Neural cell (in vitro differentiated cells): ENCODE measurements around the gene CAPN14. TPM values are rescaled to one million over a fixed set of nuclear protein-coding genes. Genes with fewer than 3 reads are reported as not detected.

ENCODE experiments used
- H2AFZ ChIP-seq: fragments of 200-600, 300-800 bp; sonication (generic), shearing (Covaris generic); 2 replicates; pipeline ENCODE4 v1.6.0; 2014; ENCODE audit warnings: low read depth, mild to moderate bottlenecking, antibody characterized with exemption, low read length, moderate library complexity
- H3F3A ChIP-seq: fragments of 200-600 bp; shearing (Covaris generic); 2 replicates; pipeline ENCODE4 v1.6.1; 2016; ENCODE audit warnings: mild to moderate bottlenecking, moderate library complexity, mixed read lengths, antibody characterized with exemption, low read length; ENCODE audit not compliant: insufficient read depth, poor library complexity, severe bottlenecking
- H3K27ac ChIP-seq: fragments of 200-600, 300-800 bp; sonication (generic), shearing (Covaris generic); 2 replicates; pipeline ENCODE4 v1.5.1; 2014; ENCODE audit warnings: mild to moderate bottlenecking, low read length, moderate library complexity
- H3K27me3 ChIP-seq: fragments of 300-800, 200-600 bp; sonication (generic), shearing (Covaris generic); 2 replicates; pipeline ENCODE4 v1.6.0; 2014; ENCODE audit warnings: mild to moderate bottlenecking, low read depth, low read length, moderate library complexity; ENCODE audit not compliant: insufficient read depth
- H3K36me3 ChIP-seq: fragments of 300-800, 200-600 bp; sonication (generic), shearing (Covaris generic); 2 replicates; pipeline ENCODE4 v1.5.1; 2014; ENCODE audit warnings: mild to moderate bottlenecking, antibody characterized with exemption, low read length, moderate library complexity; ENCODE audit not compliant: insufficient read depth
- H3K4me2 ChIP-seq: fragments of 300-800, 200-600 bp; sonication (generic), shearing (Covaris generic); 2 replicates; pipeline ENCODE4 v1.6.0; 2014; ENCODE audit warnings: mild to moderate bottlenecking, low read length
- H3K4me3 ChIP-seq: fragments of 300-800, 200-600 bp; sonication (generic), shearing (Covaris generic); 2 replicates; pipeline ENCODE4 v1.5.1; 2014; ENCODE audit warnings: mild to moderate bottlenecking, low read length, moderate library complexity
- H3K79me2 ChIP-seq: fragments of 200-600 bp; shearing (Covaris generic); replicated peaks from 2 replicates; pipeline ENCODE4 v1.6.0; 2014; ENCODE audit warnings: mild to moderate bottlenecking, low read length, moderate library complexity; ENCODE audit not compliant: insufficient read depth
- H3K9ac ChIP-seq: fragments of 300-800, 200-600 bp; sonication (generic), shearing (Covaris generic); 2 replicates; pipeline ENCODE4 v1.6.1; 2016; ENCODE audit warnings: mild to moderate bottlenecking, low read length, mixed read lengths
- H3K9me2 ChIP-seq: fragments of 200-600 bp; shearing (Covaris generic); 2 replicates; pipeline ENCODE4 v1.6.1; 2016; ENCODE audit warnings: mild to moderate bottlenecking, low read length, mixed read lengths; ENCODE audit not compliant: insufficient read depth
- H3K9me3 ChIP-seq: fragments of 200-600, 300-800 bp; sonication (generic), shearing (Covaris generic); 2 replicates; pipeline ENCODE4 v1.6.1; 2016; ENCODE audit warnings: mild to moderate bottlenecking, mixed run types, low read length, moderate library complexity, mixed read lengths
- H4K20me1 ChIP-seq: fragments of 200-600 bp; shearing (Covaris generic); 2 replicates; pipeline ENCODE4 v1.6.1; 2016; ENCODE audit warnings: mild to moderate bottlenecking, mixed run types; ENCODE audit not compliant: insufficient read depth
- EP300 ChIP-seq: fragments of 450-650 bp; conservative IDR thresholded peaks from 2 replicates; pipeline ENCODE4 v1.6.1; 2014; ENCODE audit warnings: antibody characterized with exemption, mild to moderate bottlenecking, moderate library complexity; ENCODE audit not compliant: poor library complexity, severe bottlenecking
- EZH2 ChIP-seq: fragments of 200-600, 300-800 bp; shearing (Covaris generic), sonication (generic); IDR thresholded peaks from 2 replicates; pipeline ENCODE4 v1.6.1; 2014; ENCODE audit warnings: antibody characterized with exemption, low read length, borderline replicate concordance, mild to moderate bottlenecking; ENCODE audit not compliant: insufficient read depth, poor library complexity, severe bottlenecking
- MXI1 ChIP-seq: fragments of 450-650 bp; conservative IDR thresholded peaks from 2 replicates; pipeline ENCODE4 v1.6.1; 2014; ENCODE audit warnings: antibody characterized with exemption, mild to moderate bottlenecking; ENCODE audit not compliant: poor library complexity, severe bottlenecking
- POLR2AphosphoS5 ChIP-seq: IDR thresholded peaks from 2 replicates; pipeline ENCODE4 v1.6.1; 2012
- RAD21 ChIP-seq: fragments of 450-650 bp; conservative IDR thresholded peaks from 2 replicates; pipeline ENCODE4 v1.6.1; 2014; ENCODE audit warnings: antibody characterized with exemption, mild to moderate bottlenecking, moderate library complexity
- SMC3 ChIP-seq: fragments of 450-650 bp; conservative IDR thresholded peaks from 2 replicates; pipeline ENCODE4 v1.6.1; 2014; ENCODE audit warnings: antibody characterized with exemption, mild to moderate bottlenecking, moderate library complexity; ENCODE audit not compliant: poor library complexity
- TAF1 ChIP-seq: IDR thresholded peaks from 2 replicates; pipeline ENCODE4 v1.6.1; 2012; ENCODE audit warnings: low read depth
- polyA plus RNA-seq: library from polyadenylated mRNA; depleted of rRNA; stranded (reverse); fragments of >200 nt; gene quantifications from 2 replicates; pipeline ENCODE4 v1.2.3, GENCODE V29; 2014
- TF ChIP-seq, protein P1 (sequence below): IDR thresholded peaks from 2 replicates; pipeline ENCODE4 v1.6.1; 2012; ENCODE audit warnings: borderline replicate concordance
- TF ChIP-seq, protein P2 (sequence below): fragments of 450-650 bp; IDR thresholded peaks from 2 replicates; pipeline ENCODE4 v1.5.1; 2014; ENCODE audit warnings: antibody characterized with exemption, mild to moderate bottlenecking, moderate library complexity; ENCODE audit not compliant: poor library complexity, severe bottlenecking

The CAPN14 gene
- polyA plus RNA-seq, 1 donor from 2014 or later: 2.1 TPM

DNA sequence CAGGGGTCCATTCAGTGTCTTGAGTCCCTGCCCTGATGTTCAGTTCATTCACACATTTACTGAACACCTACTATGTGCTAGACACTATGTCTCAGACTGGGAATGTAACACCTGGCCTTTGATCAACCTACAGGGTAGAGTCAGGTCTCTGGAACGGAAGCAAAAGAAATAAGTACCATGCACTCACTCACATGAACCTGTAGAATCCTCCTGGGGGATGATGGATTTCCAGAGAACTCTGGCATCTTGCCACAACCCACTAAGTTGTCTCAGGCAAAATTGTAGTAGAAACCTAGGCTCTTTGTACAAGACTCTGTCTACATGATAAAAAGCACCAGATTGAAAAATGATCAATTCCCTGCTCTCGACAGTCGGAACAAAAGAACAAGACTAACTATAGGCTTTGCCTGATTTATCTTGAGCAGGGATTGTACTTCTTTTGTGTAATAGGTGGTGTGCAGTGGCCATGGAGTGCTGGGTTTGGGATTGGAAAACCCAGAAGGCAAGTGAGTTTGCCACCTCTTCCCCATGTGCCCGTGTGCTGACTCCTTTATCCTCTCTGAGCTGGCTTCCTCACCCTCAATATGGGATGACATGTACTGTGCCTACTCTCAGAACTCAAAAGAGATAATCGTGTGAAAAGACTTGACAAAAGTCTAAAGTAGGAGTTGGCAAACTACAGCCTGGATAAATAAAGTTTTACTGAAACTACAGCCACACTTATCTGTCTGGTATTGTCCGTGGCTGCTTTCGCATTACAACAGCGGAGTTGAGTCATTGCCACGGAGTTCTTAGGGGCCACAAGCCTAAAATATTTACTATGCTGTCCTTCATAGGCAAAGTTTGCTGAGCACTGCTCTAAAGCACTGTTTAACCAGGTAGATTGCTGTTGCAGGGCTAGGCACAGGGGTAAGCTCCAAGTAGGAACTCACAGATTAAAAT lies 4.4 kb downstream of the CAPN14 start:
- no peaks in the 10 kb centered on the region for H4K20me1 ChIP-seq
- no peak overlapping the region for H2AFZ ChIP-seq
- H3K27ac ChIP-seq: no peak overlapping the region
- no peak overlapping the region for H3K4me3 ChIP-seq
- H3K4me2 ChIP-seq: no peak overlapping the region
- H3K9me3 ChIP-seq: no peaks in the 10 kb centered on the region
- no peaks in the 10 kb centered on the region for H3K9me2 ChIP-seq
- H3F3A ChIP-seq: no peaks in the 10 kb centered on the region
- H3K79me2 ChIP-seq: no peaks in the 10 kb centered on the region
- H3K36me3 ChIP-seq: no peaks in the 10 kb centered on the region
- TF ChIP-seq MXI1: no peak
- TF ChIP-seq TAF1: no peak
- no peak for TF ChIP-seq EP300
- no peak for TF ChIP-seq POLR2AphosphoS5
- TF ChIP-seq EZH2: no peak
- TF ChIP-seq SMC3: no peak
- TF ChIP-seq, protein P1, sequence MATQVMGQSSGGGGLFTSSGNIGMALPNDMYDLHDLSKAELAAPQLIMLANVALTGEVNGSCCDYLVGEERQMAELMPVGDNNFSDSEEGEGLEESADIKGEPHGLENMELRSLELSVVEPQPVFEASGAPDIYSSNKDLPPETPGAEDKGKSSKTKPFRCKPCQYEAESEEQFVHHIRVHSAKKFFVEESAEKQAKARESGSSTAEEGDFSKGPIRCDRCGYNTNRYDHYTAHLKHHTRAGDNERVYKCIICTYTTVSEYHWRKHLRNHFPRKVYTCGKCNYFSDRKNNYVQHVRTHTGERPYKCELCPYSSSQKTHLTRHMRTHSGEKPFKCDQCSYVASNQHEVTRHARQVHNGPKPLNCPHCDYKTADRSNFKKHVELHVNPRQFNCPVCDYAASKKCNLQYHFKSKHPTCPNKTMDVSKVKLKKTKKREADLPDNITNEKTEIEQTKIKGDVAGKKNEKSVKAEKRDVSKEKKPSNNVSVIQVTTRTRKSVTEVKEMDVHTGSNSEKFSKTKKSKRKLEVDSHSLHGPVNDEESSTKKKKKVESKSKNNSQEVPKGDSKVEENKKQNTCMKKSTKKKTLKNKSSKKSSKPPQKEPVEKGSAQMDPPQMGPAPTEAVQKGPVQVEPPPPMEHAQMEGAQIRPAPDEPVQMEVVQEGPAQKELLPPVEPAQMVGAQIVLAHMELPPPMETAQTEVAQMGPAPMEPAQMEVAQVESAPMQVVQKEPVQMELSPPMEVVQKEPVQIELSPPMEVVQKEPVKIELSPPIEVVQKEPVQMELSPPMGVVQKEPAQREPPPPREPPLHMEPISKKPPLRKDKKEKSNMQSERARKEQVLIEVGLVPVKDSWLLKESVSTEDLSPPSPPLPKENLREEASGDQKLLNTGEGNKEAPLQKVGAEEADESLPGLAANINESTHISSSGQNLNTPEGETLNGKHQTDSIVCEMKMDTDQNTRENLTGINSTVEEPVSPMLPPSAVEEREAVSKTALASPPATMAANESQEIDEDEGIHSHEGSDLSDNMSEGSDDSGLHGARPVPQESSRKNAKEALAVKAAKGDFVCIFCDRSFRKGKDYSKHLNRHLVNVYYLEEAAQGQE: no peak
- no peak for TF ChIP-seq RAD21
- TF ChIP-seq, protein P2, sequence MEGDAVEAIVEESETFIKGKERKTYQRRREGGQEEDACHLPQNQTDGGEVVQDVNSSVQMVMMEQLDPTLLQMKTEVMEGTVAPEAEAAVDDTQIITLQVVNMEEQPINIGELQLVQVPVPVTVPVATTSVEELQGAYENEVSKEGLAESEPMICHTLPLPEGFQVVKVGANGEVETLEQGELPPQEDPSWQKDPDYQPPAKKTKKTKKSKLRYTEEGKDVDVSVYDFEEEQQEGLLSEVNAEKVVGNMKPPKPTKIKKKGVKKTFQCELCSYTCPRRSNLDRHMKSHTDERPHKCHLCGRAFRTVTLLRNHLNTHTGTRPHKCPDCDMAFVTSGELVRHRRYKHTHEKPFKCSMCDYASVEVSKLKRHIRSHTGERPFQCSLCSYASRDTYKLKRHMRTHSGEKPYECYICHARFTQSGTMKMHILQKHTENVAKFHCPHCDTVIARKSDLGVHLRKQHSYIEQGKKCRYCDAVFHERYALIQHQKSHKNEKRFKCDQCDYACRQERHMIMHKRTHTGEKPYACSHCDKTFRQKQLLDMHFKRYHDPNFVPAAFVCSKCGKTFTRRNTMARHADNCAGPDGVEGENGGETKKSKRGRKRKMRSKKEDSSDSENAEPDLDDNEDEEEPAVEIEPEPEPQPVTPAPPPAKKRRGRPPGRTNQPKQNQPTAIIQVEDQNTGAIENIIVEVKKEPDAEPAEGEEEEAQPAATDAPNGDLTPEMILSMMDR: no peak
- H3K27me3 ChIP-seq: no peaks in the 10 kb centered on the region
- H3K9ac ChIP-seq: no peak overlapping the region

DNA sequence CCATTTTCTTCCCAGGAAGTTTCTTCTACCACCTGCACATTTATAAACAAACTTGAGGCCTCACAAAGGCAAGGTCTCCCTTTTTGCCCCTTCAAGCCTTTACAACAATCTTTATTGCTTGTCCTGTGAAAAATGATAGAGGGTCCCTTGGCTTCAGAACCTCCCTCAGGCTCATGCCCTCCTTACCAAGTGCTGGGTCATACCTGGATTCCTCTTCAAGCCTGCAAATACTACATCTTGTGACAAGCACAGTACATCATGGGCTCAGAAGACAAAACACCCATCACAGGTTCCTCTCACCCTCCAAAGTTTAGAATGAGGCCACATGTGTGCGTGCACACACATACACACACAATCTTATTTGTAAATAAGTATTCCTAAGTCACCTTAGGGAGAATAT lies 9.1 kb downstream of the CAPN14 start:
- Histone ChIP-seq H3K9me3 (no peaks in the 10 kb centered on the region), H3F3A (no peaks in the 10 kb centered on the region), H3K36me3 (no peaks in the 10 kb centered on the region), H3K79me2 (no peaks in the 10 kb centered on the region), H3K27ac (no peak overlapping the region), H4K20me1 (no peaks in the 10 kb centered on the region), H3K4me2 (no peak overlapping the region), H3K9ac (no peak overlapping the region), H2AFZ (no peak overlapping the region), H3K9me2 (no peaks in the 10 kb centered on the region), H3K27me3 (no peaks in the 10 kb centered on the region), H3K4me3 (no peak overlapping the region)
- TF ChIP-seq TAF1 (no peak), POLR2AphosphoS5 (no peak), EP300 (no peak), RAD21 (no peak), SMC3 (no peak), MXI1 (no peak), EZH2 (no peak)
- TF ChIP-seq, protein P1: no peak
- TF ChIP-seq, protein P2: no peak
